Measurements from ENCODE around the gene AP4E1. TPM values are rescaled to one million over a fixed set of nuclear protein-coding genes. Genes with fewer than 3 reads are reported as not detected.

Gene AP4E1
- polyA plus RNA-seq, 1 experiment: 1.8 TPM

DNA sequence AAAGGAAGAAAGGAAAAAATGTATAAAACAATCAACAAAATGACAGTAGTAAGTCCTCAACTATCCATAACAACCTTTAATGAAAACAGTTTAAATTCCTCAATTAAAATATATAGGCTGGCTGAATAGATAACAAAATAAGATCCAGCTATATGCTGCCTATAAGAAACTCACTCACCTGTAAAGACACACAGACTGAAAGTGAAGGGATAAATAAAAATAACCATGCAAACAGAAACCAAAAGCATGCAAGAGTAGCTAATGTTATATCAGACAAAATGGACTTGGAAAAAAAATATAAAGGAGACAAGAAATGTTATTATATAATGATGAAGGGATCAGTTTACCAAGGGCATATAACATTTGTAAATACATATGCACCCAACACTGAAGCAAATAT is 51.2 kb downstream of the AP4E1 start:
- H3K36me3 ChIP-seq (ENCODE audit: control insufficient read depth, insufficient read depth, low read length): peaks cover 5% of the 10 kb centered on the region
- CTCF ChIA-PET: no interaction called here

DNA sequence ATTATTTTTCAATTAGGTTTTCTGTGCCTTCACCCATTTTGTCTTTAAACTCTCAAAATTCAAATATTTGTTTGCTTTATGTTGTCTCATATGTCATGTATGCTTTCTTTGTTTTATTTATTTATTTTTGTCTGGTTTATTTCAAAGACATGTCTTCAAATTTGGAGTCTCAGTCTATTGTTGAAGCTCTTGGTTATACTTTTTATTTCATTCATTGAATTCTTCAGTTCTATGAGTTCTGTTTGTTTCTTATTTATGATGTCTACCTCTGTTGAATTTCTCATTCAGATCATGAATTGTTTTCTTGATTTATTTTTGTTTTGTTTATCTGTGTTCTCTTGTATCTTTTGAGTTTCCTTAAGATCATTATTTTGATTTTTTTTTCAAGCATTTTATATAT is 55.6 kb downstream of the AP4E1 start:
- Histone ChIP-seq H3K27me3 (ENCODE audit: control insufficient read depth, insufficient read depth, low read length) (no peaks in the 10 kb centered on the region), H3K36me3 (ENCODE audit: control insufficient read depth, insufficient read depth, low read length) (no peaks in the 10 kb centered on the region), H3K4me3 (ENCODE audit: low read depth, low read length) (no peak overlapping the region)
- CTCF ChIA-PET: interaction anchor here (0.6 kb wide), 1 partner anchor 198 kb away, joined by 3 read pairs; no protein-coding TSS in a partner anchor
- POLR2A ChIA-PET: no interaction called here
- no peak for DNase-seq (ENCODE audit: low read depth)
- TF ChIP-seq, protein P1, sequence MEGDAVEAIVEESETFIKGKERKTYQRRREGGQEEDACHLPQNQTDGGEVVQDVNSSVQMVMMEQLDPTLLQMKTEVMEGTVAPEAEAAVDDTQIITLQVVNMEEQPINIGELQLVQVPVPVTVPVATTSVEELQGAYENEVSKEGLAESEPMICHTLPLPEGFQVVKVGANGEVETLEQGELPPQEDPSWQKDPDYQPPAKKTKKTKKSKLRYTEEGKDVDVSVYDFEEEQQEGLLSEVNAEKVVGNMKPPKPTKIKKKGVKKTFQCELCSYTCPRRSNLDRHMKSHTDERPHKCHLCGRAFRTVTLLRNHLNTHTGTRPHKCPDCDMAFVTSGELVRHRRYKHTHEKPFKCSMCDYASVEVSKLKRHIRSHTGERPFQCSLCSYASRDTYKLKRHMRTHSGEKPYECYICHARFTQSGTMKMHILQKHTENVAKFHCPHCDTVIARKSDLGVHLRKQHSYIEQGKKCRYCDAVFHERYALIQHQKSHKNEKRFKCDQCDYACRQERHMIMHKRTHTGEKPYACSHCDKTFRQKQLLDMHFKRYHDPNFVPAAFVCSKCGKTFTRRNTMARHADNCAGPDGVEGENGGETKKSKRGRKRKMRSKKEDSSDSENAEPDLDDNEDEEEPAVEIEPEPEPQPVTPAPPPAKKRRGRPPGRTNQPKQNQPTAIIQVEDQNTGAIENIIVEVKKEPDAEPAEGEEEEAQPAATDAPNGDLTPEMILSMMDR (IDR thresholded peaks at IDR 0.05; ENCODE audit: insufficient read depth, low read depth, low read length): no peak

More for the DNA sequence above, 51.2 kb downstream of the AP4E1 start:
- no peak for DNase-seq (ENCODE audit: low read depth)
- no peaks in the 10 kb centered on the region for H3K27me3 ChIP-seq (ENCODE audit: control insufficient read depth, insufficient read depth, low read length)
- POLR2A ChIA-PET: no interaction called here
- H3K4me3 ChIP-seq (ENCODE audit: low read depth, low read length): no peak overlapping the region
- TF ChIP-seq, protein P1 (IDR thresholded peaks at IDR 0.05; ENCODE audit: insufficient read depth, low read depth, low read length): no peak

DNA sequence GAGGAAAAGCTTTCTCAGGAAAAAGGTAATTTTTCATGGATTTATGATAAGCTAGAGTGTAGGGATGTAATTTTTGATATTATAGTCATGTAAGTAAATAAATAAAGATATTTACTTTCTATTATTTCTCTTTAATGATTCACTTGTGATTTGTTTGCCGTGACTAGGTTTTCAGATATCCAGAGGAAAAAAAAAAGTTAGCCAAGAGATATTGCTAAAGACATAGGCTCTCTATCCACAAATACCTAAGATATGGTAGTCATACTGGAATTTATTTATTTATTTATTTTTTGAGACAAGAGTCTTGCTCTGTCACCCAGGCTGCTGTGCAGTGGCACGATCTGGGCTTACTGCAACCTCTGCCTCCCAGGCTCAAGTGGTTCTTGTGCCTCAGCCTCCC is 59.9 kb downstream of the AP4E1 start:
- H3K27me3 ChIP-seq (ENCODE audit: control insufficient read depth, insufficient read depth, low read length): no peaks in the 10 kb centered on the region
- H3K4me3 ChIP-seq (ENCODE audit: low read depth, low read length): no peak overlapping the region
- ChIA-PET CTCF (interaction anchor here (0.7 kb wide), 1 partner anchor 1798 kb away, joined by 3 read pairs; the partner anchor contains the start of gene GALK2), POLR2A (no interaction called here)
- TF ChIP-seq, protein P1 (IDR thresholded peaks at IDR 0.05; ENCODE audit: insufficient read depth, low read depth, low read length): no peak
- H3K36me3 ChIP-seq (ENCODE audit: control insufficient read depth, insufficient read depth, low read length): peaks cover 4% of the 10 kb centered on the region
- no peak for DNase-seq (ENCODE audit: low read depth)

DNA sequence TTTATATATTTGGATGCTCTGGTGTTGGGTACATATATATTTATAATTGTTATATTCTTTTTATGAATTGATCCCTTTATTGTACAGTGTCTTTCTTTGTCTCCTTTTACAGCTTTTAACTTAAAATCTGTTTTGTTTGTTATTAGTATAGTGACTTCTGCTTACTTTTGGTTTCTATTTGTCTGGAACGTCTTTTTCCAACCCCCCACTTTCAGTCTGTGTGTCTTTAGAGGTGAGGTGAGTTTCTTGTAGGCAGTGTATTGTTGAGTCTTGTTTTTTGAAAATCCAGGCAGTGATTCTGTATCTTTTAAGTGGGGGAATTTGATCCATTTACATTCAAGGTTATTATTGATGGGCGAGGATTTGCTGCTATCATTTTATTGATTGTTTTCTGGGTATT is 62.0 kb downstream of the AP4E1 start:
- ChIA-PET CTCF (no interaction called here), POLR2A (no interaction called here)
- H3K27me3 ChIP-seq (ENCODE audit: control insufficient read depth, insufficient read depth, low read length): no peaks in the 10 kb centered on the region
- no peak for DNase-seq (ENCODE audit: low read depth)
- H3K4me3 ChIP-seq (ENCODE audit: low read depth, low read length): no peak overlapping the region
- H3K36me3 ChIP-seq (ENCODE audit: control insufficient read depth, insufficient read depth, low read length): peaks cover 6% of the 10 kb centered on the region
- TF ChIP-seq, protein P1 (IDR thresholded peaks at IDR 0.05; ENCODE audit: insufficient read depth, low read depth, low read length): no peak

GRCh38 chr15:50971115-50971514 is 62.6 kb downstream of the AP4E1 start:
- Histone ChIP-seq H3K4me3 (ENCODE audit: low read depth, low read length) (no peak overlapping the region), H3K36me3 (ENCODE audit: control insufficient read depth, insufficient read depth, low read length) (peaks cover 6% of the 10 kb centered on the region), H3K27me3 (ENCODE audit: control insufficient read depth, insufficient read depth, low read length) (no peaks in the 10 kb centered on the region)
- ChIA-PET CTCF (no interaction called here), POLR2A (no interaction called here)
- TF ChIP-seq, protein P1 (IDR thresholded peaks at IDR 0.05; ENCODE audit: insufficient read depth, low read depth, low read length): no peak
- DNase-seq (ENCODE audit: low read depth): no peak

All from BJ (cell line).